ENCODE data around the gene BCL2A1. TPM values are rescaled to one million over a fixed set of nuclear protein-coding genes. Genes with fewer than 3 reads are reported as not detected.

BCL2A1 gene
- total RNA-seq, 4 donors from 2014 or later: 3.0 to 4.0 TPM; not detected in 2

- Histone ChIP-seq H3K27ac (no peak overlapping the region), H3K4me3 (no peak overlapping the region), H3K36me3 (no peaks in the 10 kb centered on the region), H3K27me3 (no peaks in the 10 kb centered on the region), H3K4me1 (peaks cover 0 to 3% (median 0%) of the 10 kb centered on the region in 4 donors), H3K9me3 (no peaks in the 10 kb centered on the region)
- in situ Hi-C loops (cut with MboI; ENCODE audit: low pct_ligation_motif_present in 1 of 4, low pct_unique_long_range_greater_than_20kb in 1 of 4, low sequenced_read_pairs in 3 of 4) (no loop called here), intact Hi-C loops (cut with DNase I; ENCODE audit: low total_unique reads) (no loop called here)
- no peak for TF ChIP-seq POLR2A (IDR thresholded peaks at IDR 0.05)
- no peak for TF ChIP-seq POLR2AphosphoS5 (IDR thresholded peaks at IDR 0.05)
- TF ChIP-seq CTCF (IDR thresholded peaks at IDR 0.05): no peak
- no peak for TF ChIP-seq EP300 (IDR thresholded peaks at IDR 0.05; ENCODE audit: low read depth)
- no peak for DNase-seq
- 43 to 85% methylated on average over 2 of the region's 2 CpGs for WGBS, 2 donors (ENCODE audit: low coverage in 1 of 2)
These were observed 18.7 kb downstream of the BCL2A1 start for GRCh38 chr15:79952329-79952728.

GRCh38 chr15:79950247-79950646 lies 20.7 kb downstream of the BCL2A1 start:
- 80 to 87% methylated on average over 1 to 2 of the region's 2 CpGs for WGBS, 2 donors (ENCODE audit: low coverage in 1 of 2)
- DNase-seq: no peak
- no peaks in the 10 kb centered on the region for H3K36me3 ChIP-seq
- in situ Hi-C loops (cut with MboI; ENCODE audit: low pct_ligation_motif_present in 1 of 4, low pct_unique_long_range_greater_than_20kb in 1 of 4, low sequenced_read_pairs in 3 of 4) (no loop called here), intact Hi-C loops (cut with DNase I; ENCODE audit: low total_unique reads) (no loop called here)
- no peak overlapping the region for H3K27ac ChIP-seq
- TF ChIP-seq POLR2A (IDR thresholded peaks at IDR 0.05) (no peak), EP300 (IDR thresholded peaks at IDR 0.05; ENCODE audit: low read depth) (no peak), CTCF (IDR thresholded peaks at IDR 0.05) (no peak), POLR2AphosphoS5 (IDR thresholded peaks at IDR 0.05) (no peak)
- H3K4me3 ChIP-seq: no peak overlapping the region
- H3K9me3 ChIP-seq: no peaks in the 10 kb centered on the region
- H3K4me1 ChIP-seq: no peaks in the 10 kb centered on the region
- H3K27me3 ChIP-seq: no peaks in the 10 kb centered on the region

- in situ Hi-C loops (cut with MboI; ENCODE audit: low pct_ligation_motif_present in 1 of 4, low pct_unique_long_range_greater_than_20kb in 1 of 4, low sequenced_read_pairs in 3 of 4): no loop called here
- Histone ChIP-seq H3K4me1 (no peaks in the 10 kb centered on the region), H3K9me3 (no peaks in the 10 kb centered on the region), H3K27me3 (no peaks in the 10 kb centered on the region), H3K27ac (no peak overlapping the region), H3K4me3 (no peak overlapping the region), H3K36me3 (no peaks in the 10 kb centered on the region)
- no peak for DNase-seq
- TF ChIP-seq EP300 (IDR thresholded peaks at IDR 0.05; ENCODE audit: low read depth): no peak
- no peak for TF ChIP-seq POLR2AphosphoS5 (IDR thresholded peaks at IDR 0.05)
- no peak for TF ChIP-seq CTCF (IDR thresholded peaks at IDR 0.05)
- no peak for TF ChIP-seq POLR2A (IDR thresholded peaks at IDR 0.05)
- intact Hi-C loops (cut with DNase I; ENCODE audit: low total_unique reads): no loop called here
- WGBS, 2 donors (ENCODE audit: low coverage in 1 of 2): 60 to 63% methylated on average over 2 to 3 of the region's 3 CpGs
These were observed 22.2 kb downstream of the BCL2A1 start for GRCh38 chr15:79948761-79949160.

DNA sequence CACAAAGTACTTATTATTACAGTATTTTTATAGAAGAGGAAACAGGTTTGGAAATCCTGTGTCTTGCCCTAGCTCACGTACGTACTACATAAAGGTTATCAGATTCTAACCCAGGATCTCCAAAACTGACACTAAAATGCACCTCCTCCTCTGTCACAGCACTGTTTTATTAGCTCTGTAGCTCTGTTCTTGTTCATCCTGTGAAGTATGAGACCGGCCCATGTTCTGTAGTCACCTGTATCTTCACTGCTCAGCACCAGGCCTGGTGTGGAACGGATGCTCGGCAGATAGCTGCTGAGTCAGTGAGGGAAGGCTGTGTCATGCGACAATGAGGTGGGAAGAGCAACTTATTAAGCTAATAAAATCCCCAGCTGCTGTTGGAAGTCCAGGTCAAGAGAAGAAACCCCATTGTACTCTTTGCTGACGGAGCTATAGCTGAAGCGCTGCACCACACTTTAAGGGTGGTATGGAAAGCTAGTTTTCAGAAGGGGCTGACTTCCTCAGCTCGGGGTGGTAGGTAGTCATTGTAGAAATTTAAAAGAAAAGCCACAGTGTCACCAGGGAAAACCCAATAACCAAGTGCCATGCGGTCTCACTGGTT lies 22.8 kb downstream of the BCL2A1 start:
- DNase-seq: no peak
- no peak for TF ChIP-seq CTCF (IDR thresholded peaks at IDR 0.05)
- no peak for TF ChIP-seq EP300 (IDR thresholded peaks at IDR 0.05; ENCODE audit: low read depth)
- TF ChIP-seq POLR2AphosphoS5 (IDR thresholded peaks at IDR 0.05): no peak
- TF ChIP-seq POLR2A (IDR thresholded peaks at IDR 0.05): no peak

More for the DNA sequence above, 22.8 kb downstream of the BCL2A1 start:
- Histone ChIP-seq H3K4me1 (no peaks in the 10 kb centered on the region), H3K27ac (no peak overlapping the region), H3K9me3 (no peaks in the 10 kb centered on the region), H3K4me3 (no peak overlapping the region), H3K27me3 (no peaks in the 10 kb centered on the region), H3K36me3 (no peaks in the 10 kb centered on the region)
- 69 to 76% methylated on average over 7 to 10 of the region's 10 CpGs for WGBS, 2 donors (ENCODE audit: low coverage in 1 of 2)
- in situ Hi-C loops (cut with MboI; ENCODE audit: low pct_ligation_motif_present in 1 of 4, low pct_unique_long_range_greater_than_20kb in 1 of 4, low sequenced_read_pairs in 3 of 4): no loop called here
- intact Hi-C loops (cut with DNase I; ENCODE audit: low total_unique reads): no loop called here
